GM19043 (cell line): ENCODE data around the gene ZDHHC13.

Experiments
- ATAC-seq: cut with Tn5 transposase; IDR thresholded peaks from one replicate; pipeline ENCODE4 v1.9.1; 2021; ENCODE audit warnings: low read depth; ENCODE audit not compliant: unreplicated experiment

ZDHHC13 gene

DNA sequence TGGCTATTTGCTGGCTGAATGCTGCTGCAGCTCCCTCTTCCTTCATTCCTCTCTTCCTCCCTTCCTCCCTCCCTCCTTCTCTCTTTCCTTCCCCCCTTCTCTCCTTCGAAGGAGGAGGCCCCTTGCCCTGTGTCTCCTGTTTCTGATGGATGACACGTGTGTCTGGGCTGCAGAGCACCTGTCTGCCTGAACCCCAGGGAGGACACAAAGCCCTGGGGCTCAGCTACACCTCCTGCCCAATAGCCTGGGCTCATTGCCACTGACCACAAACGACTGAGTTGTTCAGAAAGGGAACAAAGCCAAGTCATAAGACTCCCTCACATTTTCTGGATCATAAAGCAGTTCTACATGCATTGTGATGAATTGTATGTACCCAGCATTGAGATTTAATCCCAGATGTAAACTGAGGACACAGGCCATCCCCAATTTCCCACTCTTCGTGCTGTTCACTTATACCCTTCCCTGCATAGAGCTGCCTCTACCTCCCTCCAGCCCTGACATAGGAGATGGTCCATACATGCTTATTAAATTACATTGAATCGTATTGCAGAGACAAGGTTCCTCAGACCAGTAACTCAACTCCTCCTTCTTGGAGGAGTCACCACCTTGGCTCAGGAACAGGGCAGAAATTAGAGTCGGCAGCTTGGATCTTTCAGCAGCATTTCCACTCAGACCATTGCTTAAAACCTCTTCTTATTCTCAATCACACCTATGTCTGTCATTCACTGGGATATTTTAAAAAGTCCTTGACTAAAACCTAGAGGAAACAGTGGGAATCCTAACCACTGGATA is 83.6 kb downstream of the ZDHHC13 start:
- ATAC-seq: no peak

DNA sequence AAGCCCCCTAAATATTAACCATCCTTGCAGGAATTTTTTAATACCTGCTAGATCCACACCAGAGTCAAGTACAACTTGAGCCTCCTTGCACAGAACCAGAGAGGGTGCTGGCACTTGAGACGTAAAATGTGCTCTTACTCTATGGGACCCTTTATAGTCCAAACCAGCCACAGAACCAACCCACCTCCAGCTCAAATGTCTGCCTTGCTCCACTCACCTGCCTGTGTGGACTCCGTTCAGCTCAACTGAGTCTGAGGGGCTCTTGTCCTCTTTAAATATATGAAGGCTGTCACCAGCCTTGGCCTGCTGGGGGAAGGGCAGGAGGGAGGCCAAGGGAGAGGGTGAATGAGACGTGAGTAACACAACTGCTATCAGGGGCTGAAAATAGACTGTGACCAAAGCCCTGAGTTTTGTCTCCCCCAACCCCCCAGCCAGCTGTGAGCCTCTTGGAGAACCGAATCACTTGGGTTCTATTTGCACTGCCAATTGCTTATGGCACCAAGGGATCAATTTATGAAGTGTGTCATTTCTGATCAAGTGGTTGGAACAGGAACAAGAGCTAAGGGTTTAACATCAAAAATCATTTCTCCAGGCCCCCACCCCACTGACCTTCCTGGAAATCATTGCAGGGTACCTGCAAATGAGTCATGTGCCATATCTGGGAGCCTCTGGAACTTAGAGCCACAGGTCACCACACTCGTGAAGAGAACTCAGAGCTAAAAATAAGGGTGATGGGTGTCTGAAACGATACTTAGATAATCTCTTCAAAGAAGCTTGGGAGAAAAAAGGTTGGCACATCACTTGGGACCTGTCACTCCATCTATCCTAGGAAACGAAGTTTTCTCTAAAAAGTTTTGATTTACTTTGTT is 85.0 kb downstream of the ZDHHC13 start, which contains the start of gene CSRP3:
Gene CSRP3 (minus strand): TSS at position 247 of the 869 bp plus-strand sequence. CDS start 9,535 bp downstream, outside the sequence.
- ATAC-seq: no peak

DNA sequence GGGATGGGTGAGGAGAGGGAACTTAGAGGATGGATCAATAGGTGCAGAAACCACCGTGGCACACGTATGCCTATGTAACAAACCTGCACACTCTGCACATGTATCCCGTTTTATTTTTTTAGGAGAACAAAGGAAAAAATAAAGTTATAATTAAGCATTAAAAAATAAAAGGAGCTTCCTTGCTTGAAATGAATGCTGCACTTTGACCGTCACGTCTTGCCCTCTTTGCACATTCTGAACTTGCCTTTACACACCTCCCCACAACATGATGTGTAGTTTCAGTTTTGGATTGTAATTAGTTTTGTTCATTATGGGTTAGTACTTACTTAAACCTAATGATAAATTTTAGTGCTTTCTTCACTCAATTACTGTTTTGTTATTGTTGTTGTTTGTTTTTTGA is 87.9 kb downstream of the ZDHHC13 start:
- ATAC-seq: no peak

DNA sequence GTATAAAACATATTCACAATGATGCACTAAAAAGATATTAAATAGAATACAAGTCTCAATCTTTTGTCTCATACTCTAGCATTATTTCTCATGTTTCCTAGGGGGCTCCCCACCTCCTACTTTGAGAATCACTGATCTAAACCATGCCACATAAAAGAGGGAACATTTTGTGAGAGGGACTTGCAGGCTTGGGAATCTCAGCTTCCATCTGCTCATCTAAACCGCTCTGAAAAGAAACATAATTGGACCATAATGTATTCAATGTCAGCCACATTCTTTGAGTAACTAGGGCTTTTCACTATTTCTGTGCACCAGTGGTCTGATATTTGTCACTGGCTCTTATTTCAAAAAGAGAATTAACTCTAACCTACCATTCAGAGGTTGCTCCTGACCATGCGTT is 91.2 kb downstream of the ZDHHC13 start:
- no peak for ATAC-seq

DNA sequence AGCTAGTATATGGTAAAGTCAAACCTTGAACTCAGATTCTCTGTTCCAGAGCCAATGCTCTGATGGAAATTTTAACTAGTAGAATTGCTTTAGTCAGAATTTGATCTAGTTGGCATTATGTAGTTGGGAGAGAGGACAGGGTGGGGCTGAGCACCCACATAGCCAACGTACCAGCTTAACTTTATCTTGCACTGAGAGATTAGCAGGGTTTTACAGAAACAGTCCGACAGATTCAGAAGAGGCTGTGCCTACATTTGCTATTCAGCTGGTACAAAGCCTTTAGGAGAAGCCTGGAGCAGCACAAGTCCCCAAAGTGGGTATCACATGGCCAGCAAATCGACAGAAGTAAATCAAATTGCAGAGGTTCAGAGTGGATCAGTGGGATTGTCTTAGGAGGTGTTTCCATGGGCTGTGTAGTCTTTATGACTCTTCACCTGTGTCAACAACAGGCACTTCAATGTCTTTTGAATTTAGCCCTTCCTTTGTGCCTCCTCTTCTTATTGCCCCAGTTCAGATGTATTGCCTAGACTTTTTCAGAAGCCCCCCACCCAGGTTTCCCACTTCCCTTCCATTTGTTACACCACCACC is 92.1 kb downstream of the ZDHHC13 start:
- no peak for ATAC-seq

DNA sequence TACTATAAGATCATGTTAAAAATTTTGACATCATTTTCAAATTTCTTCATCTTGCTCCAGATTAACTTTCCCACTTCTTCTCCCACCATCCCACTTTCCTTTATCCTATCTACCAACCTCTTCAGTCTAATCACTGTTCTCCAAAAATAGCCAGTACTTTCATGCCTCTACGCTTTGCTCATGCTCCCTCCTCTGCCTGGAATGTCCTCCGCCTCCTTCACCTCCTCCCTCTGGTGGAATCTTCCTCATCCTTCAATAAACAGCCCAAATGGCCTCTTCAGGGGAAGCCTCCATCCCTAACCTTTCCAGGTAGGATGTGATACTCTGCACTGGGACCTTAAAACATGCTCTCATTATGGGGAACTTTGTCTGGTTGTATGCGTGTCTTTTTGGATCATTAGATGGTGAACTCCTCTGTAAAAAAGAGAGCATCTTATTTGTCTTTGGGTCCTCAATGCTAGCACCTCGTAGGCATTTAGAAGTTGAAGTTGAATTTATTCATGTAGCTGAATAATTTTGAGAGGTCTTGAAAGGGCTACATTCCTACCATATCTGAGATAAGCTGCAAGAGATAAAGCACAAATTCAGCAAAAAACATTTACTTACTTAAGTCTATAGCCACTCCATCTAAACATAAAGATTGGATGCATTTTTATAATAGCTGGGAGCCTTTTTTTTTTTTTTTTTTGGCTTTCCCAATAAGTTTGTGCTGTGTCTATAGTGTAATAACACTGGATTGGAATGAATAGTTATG is 92.8 kb downstream of the ZDHHC13 start:
- ATAC-seq: no peak

DNA sequence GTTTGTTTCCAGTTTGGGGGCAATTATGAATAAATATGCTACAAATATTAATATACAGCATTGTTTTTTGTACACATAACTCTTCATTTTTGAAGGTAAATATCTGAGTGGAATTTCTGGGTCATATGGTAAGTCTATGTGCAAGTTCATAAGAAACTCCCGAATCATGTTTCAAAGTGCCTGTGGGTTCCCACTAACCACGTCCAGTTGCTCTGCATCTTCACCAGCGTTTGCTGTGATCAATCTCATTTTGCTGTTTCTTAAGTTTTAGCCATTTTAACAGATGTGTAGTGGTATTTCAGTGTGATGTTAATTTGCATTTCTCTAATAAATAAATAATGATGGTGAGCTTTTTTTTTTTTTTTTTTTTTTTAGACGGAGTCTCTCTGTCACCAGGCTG is 99.1 kb downstream of the ZDHHC13 start:
- no peak for ATAC-seq

DNA sequence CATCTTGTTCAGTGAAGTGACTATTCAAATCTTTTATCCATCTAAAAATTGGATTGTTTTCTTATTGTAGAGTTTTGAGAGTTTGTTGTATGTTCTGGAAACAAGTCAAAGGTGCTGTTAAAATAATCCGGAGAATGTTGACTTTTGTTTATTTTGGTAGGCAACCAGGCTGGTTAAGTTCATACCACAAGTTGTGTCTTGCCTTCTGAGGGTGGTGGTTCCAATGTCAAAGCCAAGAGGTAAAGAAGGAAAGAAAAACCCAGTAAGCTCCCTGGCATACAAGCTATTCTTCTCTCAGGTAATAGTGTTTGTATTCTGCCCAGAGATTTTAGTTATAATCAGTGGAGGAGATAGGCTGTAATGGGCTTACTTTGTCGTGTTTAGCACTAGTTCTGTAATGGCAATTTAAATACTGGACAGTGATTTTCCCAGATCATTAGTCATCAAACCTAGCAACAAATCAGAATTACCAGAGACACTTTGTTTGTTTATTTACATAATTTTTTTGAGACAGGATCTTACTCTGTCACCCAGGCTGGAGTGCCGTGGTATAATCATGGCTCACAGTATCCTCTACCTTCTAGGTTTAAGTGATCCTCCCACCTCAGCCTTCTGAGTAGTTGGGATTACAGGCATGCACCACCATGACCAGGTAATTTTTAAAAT is 99.9 kb downstream of the ZDHHC13 start:
- no peak for ATAC-seq

DNA sequence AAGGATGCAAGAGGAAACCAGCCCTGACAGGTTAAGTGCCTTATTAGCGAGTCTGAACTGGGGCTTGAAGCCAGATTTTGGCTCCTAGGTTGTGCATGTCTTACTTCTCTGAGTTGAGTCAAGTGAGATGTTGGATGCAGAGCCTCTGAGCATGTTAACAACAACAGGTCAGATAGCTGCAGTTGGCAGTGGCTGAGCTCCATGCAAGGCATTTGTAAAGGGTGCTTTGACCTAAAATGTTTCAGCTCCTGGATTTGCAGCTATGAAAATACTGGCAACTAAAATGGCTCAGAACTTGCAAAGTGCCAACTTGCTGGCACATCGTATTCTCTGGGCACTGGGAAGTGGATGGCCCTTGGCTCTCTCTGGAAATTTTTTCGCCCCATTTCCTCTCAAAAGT is 101.2 kb downstream of the ZDHHC13 start:
- ATAC-seq: no peak

DNA sequence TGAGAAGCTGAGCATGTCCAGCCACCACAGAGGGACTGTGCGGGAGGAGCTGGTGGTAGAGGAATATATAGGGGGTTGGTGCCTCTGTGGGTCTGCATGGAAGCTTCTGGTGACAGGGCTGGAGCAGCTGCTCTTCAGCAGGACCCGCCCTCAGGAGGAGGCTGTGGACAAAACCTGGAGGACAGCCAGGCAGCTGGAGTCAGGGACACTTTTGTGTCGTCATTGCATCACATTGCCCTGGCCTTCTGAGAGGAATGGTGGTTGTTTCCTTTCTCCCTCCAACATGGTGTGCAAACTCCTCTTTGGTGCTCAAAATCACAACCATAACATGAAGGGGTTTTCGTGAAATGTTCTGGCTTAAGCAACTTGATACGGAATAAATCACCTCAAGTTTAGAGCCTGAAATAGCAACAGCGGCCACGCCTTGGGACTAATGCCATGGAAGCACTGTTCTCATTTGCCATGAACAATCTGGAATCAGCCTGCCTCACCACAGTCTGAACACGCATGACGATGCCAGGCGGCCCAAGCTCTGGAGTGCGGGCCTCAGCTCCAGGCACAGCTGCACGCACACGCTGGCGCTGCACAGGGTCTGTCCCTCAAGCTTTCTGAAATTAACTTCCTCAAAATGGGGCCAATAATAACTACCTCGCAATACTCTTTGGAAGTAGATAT is 102.0 kb downstream of the ZDHHC13 start:
- no peak for ATAC-seq

DNA sequence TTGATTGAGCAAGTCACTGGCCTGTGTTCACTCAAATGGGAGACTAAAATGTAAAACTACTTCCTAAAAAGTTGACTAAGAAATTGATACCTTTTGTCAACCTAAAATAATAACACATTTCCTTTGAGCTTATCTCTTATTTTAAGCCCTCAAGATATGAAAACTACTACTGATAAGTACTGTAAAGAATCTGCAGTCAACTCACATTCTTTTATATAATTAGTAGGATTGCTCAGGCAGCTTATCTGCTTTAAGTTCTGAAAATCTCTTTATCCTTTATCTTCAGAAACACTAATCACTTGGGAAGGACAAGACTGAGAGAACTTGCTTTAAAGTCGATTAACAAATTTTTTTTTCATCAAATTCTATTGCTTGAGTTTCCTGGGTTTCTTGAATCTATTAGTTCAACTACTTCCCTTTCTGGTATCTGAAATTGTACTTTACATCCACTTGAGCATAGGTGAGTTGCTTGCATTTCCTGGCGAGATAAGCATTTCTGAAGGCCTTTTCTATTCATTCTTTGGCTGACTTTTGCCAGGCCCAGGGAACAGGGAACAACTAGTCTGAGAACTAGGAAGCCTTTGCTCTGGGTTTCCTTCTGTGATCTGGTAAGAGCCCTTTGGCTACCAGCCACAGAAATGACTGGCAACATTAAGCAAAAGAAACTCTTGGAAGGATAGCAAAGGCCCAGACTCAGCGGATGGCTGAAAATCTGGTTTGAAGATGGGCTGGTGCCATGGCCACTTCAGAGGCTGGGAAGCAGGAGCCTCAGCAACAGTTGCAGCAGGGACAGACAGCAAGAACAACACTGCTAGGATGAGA is 104.1 kb downstream of the ZDHHC13 start:
- ATAC-seq: no peak

DNA sequence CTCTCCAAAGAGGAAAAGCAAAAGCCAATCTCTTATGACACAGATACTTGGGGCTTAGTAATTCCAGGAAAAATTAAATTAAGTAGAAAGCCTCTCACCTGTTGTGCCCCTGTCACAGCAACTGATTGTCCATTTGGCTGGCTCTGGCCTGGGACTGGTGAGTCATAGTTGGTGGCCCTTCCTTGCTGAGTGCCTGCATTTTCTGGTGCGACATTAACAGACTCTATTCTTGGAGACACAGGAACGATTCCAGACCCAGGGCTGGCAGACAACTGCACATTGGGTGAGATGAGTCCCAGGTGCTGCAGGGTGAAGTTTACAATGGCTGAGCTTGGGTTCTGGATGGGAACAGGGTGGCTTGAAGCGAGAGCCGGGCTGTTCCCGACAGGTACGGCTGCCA is 108.2 kb downstream of the ZDHHC13 start:
- ATAC-seq: no peak

DNA sequence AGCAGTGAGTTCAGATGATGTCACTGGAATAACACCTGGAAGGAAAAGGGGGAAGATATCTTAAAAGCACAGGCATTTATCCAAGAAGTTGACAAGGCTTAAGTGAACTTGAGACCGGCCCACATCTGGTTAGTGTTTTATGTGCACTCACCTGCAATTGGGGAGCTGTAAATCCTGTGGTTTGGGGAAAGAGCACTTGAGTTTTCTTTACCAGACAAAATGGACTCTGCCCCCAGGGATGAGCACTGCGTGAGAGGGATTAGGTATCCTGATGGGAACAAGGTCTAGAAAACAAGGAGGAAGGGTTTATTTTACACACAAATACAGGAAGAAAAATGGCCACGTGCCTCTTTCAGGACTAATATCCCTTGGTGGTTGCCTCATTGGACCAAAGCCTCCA is 108.6 kb downstream of the ZDHHC13 start:
- no peak for ATAC-seq
